ENCODE data around the gene RFFL.

The RFFL gene

DNA sequence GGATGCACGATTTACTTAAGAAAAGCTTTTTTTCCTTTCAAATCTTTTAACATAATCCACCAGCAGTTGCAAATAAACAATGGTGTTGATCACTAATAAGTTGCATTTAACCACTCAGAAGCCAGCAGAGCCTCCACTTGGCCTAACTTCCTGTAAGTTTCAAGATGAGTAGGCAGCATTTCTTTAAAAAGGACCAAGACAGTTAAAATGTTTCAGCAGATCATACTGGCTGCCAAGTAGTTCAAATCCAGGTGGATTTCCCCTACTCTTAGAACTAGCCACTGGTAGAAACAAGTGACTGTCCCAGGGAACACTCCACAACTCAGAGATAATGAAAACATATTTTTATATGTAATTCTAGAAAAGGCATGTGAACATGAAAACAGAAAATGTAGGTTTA lies 17.0 kb upstream of the RFFL start:
- DNase-seq, result no peak

- no peak for DNase-seq
Observed at GRCh38 chr17:35079547-35080423, 16.3 kb upstream of the RFFL start.

DNA sequence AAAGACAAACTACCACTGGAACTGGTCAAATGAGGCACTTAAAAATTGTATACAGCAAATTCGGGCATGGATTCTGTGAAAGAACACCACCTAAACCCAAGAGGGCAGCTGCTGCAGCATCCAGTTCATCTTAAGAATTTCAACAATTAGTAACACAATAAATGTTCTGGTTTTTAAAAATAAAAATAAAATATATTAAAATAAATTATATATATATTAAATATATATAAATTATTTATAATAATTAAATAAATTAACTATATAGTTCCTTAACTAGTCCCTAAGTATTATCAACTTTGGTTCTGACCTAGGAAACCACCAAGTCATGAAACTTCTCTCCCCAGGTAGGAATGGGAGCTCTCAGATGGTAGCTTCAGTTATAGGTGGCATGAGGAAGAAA lies 13.4 kb upstream of the RFFL start:
- no peak for DNase-seq

DNA sequence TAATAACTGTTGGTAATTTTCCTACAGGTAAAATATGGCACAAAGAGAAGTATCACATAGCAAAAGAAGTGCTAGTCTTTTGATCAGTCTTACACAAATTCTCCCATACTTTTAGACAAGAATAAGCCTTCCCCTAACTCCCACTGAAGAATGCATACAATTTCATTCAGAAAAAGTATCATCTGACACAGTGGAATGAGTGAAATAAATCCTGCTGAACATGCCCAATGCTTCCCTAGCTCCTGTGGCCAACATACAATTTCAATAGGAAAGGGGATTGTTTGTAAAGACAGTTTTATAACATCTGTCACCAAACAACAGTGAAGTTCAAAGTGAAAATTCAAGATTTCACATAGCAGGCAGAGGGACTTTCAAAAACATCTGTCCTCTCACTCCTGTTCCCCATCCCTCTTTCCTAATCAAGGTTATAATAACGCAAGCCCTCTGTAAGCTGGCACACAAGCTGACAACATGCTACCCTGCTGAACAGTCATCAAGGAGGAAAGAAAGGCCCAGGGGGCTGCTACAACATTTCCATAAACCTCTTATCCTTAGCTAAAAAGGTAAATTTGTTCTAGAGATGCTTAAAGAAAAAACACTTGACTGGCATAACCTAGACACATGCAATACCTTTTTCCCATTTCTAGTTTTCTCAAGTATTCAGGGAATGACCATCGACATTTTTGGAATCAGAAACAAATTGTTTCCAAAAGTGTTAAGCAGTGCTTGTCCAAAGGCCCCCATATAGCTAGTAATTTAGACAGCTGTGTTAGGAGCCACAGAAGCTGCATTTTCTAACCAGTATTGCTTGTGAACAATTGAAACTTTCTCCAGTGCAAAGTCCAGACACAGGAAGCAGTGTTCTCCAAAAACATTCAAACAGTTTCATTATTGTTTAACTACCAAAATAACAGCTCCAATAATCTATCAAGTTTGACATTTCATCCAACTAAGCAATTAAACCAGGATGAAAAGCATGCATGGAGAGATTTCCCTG lies 11.5 kb upstream of the RFFL start:
- DNase-seq, result no peak

DNA sequence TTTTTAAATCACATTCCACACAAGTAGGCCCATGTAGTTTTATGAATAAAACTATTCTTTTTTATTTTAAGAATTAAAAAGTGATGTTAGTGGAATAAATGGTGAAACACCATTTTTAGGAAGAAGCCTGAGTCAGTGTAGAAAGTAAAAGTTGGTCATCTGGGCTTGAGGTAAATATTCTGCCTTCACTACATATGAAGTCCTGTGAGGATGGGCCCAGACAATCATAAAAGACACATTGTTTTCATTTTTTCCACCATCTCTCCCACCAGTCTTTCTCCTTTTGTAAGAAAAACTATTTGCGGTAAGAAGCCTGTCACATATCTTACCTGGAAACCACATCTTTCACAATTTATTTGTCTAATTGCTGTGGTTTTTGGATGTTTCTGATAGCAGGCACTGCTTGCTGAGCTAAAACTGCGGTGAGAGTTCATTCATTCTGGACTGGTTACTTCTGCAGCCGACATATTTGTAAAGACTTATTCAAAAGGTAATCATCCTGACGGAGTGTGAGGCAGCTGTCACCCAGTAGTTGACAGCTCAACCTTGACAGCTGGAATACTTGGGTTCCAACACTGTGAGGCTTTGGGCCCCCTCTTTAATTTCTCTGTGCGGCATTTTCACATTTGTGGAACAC lies 10.6 kb upstream of the RFFL start:
- no peak for DNase-seq

GRCh38 chr17:35073183-35073790 lies 9.8 kb upstream of the RFFL start:
- DNase-seq, result no peak

GRCh38 chr17:35069311-35069710 lies 5.8 kb upstream of the RFFL start:
- no peak for DNase-seq

DNA sequence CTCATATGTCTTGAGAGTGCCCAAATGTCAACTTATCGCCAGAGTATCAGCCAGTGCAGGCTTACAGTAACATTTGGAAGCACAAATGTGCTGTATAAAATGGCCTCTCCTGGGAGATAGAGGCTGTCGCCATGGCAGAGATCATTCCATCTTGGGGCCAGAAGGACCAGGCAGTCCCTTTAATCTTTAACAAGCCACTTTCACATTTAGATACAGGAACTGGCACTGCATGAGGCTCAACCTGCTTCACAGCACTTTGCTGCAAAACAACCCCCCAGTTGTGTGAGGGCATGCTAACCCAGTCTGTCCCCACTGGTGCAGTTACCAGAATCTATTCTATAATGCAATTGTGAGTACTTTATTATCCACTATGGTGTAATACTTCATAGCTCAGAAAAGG lies 4.7 kb upstream of the RFFL start:
- no peak for DNase-seq

- DNase-seq, result no peak
Observed at GRCh38 chr17:35065880-35066279, 2.4 kb upstream of the RFFL start.

DNA sequence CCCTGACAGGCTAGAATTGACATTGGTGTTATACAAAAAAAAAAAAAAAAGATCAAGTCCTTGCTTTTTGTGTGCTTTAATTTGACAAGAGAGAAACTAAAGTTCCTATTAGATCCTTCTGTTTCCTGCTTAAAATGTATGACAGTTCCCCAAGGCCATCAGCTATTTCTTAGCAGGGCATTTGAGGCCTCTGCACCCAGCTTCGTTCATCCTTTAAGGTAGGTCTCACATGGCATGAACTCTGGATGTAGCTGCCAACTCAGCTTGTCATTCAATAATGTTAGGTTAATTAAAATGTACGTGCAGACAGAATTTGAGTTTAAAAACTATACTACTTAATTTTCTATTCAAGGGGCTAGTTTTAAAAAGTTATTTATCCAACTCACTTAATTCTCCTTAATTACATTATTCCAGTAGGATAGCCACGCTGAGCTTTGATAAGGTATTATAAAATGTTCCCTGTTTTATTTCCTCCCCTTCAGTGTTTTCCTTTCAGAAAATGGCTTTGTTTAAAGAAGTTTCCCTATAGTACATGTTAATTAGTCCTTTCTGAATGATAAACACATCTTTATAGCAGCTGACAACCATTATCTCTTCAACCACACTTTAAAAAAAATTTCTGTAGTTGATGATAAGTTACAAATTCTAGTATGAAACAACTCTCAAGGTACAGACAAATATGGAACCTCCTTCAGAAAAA lies 1.2 kb upstream of the RFFL start:
- no peak for DNase-seq

- no peak for DNase-seq
Observed at GRCh38 chr17:35062308-35062707, 1.2 kb downstream of the RFFL start.

DNA sequence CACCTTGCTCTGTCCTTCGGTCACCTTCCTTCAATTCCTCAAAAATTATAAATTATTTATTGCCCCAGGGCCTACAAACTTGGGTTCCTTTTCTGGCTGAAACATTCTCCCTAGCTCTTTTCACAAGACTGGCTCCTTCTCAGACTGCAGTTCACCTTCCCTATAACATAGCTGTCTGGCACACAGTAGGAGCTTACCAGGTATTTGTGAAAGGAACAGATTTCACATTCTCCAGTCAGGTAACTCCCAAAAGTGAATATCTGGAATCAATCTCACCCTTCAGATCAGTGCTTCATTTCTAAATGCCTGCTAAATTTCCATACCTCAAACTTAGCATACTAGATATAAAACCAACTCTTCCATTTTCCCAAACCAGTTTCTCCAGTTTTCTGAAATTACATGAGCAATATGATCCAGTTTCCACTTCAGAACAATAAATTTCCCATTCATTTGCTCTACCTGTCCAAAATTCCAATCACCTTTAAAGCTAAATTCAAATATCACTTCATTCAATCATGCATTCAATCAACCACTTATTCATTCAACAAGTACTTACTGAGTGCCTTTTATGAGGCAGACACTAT lies 6.1 kb downstream of the RFFL start:
- no peak for DNase-seq

GRCh38 chr17:35056013-35056412 lies 7.5 kb downstream of the RFFL start:
- DNase-seq, result no peak

DNA sequence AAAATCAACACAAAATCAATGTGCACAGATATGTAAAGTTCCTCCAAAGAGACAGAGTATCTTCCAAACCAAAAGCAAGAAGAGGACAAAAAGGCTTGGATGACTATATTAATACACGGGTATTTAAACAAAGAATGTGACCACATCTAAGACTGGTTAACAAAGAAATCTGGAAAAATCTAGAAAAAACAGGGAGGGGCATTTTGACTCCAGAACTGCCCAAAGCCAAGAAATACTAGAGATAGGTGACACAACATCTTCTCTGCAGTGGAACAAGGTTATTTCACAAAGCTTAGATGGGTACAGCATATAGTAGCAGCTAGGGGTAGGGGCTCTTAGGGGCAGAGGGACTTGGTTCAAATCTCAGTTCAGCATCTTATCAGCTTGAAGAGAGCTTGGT lies 10.3 kb downstream of the RFFL start:
- DNase-seq, result no peak

DNA sequence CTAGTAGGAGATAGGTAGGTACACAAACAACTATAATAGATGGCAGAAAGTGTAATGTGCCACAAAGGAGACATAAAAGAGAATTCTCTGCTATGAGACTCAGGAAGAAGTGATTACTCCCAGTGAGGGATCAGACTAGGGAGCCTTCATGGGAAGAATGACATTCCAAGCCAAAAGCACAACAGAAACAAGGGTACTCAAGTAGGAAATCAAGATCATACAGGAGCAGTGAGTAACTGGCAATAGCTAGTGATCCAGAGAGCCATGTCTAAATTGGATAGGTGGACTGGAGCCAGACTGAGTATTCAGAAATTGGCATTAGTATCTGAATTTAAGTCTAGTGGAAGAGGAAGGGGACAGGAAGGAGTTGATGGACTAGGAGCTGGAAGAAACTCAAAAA lies 10.7 kb downstream of the RFFL start:
- DNase-seq, result no peak

DNA sequence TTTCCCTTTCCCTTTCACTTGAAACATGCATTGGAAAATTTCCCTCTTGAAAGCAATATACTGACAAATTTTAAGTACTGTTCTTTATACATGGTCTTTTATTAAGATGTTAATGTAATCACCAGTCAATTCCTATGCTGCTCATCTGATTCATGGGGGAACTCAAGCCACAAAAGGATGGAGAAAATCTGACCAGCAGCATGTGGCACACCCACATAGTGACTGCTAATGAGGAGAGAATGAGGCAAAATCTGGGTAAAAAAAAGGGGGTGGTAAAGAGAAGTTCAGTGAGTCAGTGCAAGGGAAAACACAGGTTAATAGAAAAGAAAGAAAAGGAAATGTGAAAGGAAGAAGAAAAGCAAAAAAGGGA lies 11.3 kb downstream of the RFFL start:
- no peak for DNase-seq

GRCh38 chr17:35051579-35052240 lies 11.8 kb downstream of the RFFL start:
- DNase-seq, result no peak

GRCh38 chr17:35051183-35051578 lies 12.3 kb downstream of the RFFL start:
- no peak for DNase-seq

- no peak for DNase-seq
Observed at GRCh38 chr17:35050170-35050569, 13.3 kb downstream of the RFFL start.

- no peak for DNase-seq
Observed at GRCh38 chr17:35048685-35049379, 14.7 kb downstream of the RFFL start.
